Esophagus squamous epithelium (tissue), 4 donors: ENCODE results near the gene NEMP1.

ENCODE experiments used
- POLR2A ChIP-seq, 4 donors: fragments of 450-650 bp; IDR thresholded peaks; one replicate each; pipeline ENCODE4 v1.6.1; 2017; ENCODE audit warnings: antibody characterized with exemption in 4 of 4, mild to moderate bottlenecking in 4 of 4, moderate library complexity in 3 of 4
- TF ChIP-seq, protein P1 (sequence below), 6 experiments: fragments of 450-650 bp in 4 of 6; fragments of 200-600 bp in 2 of 6; sonication (generic) in 2 of 6; IDR thresholded peaks; one replicate each; pipeline ENCODE4 v1.5.1; 2016 to 2019; ENCODE audit warnings: antibody characterized with exemption in 6 of 6, mild to moderate bottlenecking in 4 of 6, moderate library complexity in 4 of 6

DNA sequence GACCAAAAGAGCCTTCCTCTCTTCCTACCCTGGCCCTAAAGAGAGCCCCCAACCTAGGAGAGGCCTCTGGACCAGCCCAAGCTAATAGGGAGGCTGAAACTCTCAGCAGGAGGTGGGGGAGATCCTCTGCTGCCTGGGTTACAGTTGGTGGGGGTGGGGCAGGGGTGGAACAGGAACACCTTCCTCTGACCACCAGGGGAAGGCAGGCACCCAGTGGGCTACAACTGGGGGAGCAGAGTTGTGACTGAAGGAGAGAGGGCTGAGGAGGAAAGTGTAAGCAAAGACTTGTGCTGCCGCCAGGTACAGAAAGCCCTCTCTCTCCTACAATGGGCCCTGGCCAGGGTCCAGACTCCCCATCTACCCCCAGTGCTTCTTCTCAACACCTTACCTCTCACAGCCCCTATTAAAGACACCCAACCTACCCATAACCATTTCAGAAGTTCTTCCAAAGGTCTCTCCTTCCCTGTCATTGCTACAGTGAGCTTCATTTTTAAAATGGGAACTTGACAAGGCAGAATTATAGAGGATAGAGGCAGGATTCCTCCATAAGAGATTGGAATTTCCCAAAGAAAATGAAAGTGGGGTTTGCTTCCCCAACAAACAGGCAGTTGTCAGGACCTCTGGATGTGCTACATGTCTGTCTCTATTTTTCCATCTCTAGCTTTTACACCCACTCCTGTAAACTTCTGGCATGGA, 30.0 kb downstream of the NEMP1 start:
- no peak for TF ChIP-seq POLR2A (IDR thresholded peaks at IDR 0.05)
- TF ChIP-seq, protein P1, sequence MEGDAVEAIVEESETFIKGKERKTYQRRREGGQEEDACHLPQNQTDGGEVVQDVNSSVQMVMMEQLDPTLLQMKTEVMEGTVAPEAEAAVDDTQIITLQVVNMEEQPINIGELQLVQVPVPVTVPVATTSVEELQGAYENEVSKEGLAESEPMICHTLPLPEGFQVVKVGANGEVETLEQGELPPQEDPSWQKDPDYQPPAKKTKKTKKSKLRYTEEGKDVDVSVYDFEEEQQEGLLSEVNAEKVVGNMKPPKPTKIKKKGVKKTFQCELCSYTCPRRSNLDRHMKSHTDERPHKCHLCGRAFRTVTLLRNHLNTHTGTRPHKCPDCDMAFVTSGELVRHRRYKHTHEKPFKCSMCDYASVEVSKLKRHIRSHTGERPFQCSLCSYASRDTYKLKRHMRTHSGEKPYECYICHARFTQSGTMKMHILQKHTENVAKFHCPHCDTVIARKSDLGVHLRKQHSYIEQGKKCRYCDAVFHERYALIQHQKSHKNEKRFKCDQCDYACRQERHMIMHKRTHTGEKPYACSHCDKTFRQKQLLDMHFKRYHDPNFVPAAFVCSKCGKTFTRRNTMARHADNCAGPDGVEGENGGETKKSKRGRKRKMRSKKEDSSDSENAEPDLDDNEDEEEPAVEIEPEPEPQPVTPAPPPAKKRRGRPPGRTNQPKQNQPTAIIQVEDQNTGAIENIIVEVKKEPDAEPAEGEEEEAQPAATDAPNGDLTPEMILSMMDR (IDR thresholded peaks at IDR 0.05): no peak
